Measurements from ENCODE around the gene TEX36. TPM values are rescaled to one million over a fixed set of nuclear protein-coding genes. Genes with fewer than 3 reads are reported as not detected.
"Not testable (repeated sequence)": the region's sequence is repeated elsewhere in the genome, so short reads cannot be mapped to it uniquely, and the experiment has no call there.

Gene TEX36
- total and polyA plus RNA-seq, 2 of the 13 experiments (the other 11 are each of a cell fraction or from before 2014, with no cell fraction given) = not detected

GRCh38 chr10:125698481-125698998 is 15.6 kb upstream of the TEX36 start:
- TF ChIP-seq ZNF225 (CRISPR knock-in tag; IDR thresholded peaks at IDR 0.05) = no peak
- no peak for TF ChIP-seq ZNF652 (CRISPR knock-in tag; IDR thresholded peaks at IDR 0.05; ENCODE audit: borderline replicate concordance, low read depth)
- TF ChIP-seq CHCHD3 (CRISPR knock-in tag; IDR thresholded peaks at IDR 0.05) = no peak
- no peak for TF ChIP-seq ZFYVE20 (CRISPR knock-in tag; IDR thresholded peaks at IDR 0.05; ENCODE audit: borderline replicate concordance, low read depth)
- TF ChIP-seq ZNF484 (CRISPR knock-in tag; IDR thresholded peaks at IDR 0.05; ENCODE audit: borderline replicate concordance, low read depth) = no peak
- no peak for TF ChIP-seq HCFC1 (IDR thresholded peaks at IDR 0.05; ENCODE audit: low read depth, low read length)
- no peak for TF ChIP-seq SYNCRIP (IDR thresholded peaks at IDR 0.05; ENCODE audit: insufficient read depth, low read depth, low read length)
- no peak for TF ChIP-seq WIZ (CRISPR knock-in tag; IDR thresholded peaks at IDR 0.05)
- TF ChIP-seq TRIM22 (IDR thresholded peaks at IDR 0.05) = no peak
- no peak for TF ChIP-seq AGO2 (optimal IDR thresholded peaks at IDR 0.05; ENCODE audit: low read depth, low read length)
- TF ChIP-seq ATM (IDR thresholded peaks at IDR 0.05; ENCODE audit: borderline replicate concordance) = no peak
- TF ChIP-seq RELA (CRISPR knock-in tag; IDR thresholded peaks at IDR 0.05) = no peak
- no peak for TF ChIP-seq CHD4 (IDR thresholded peaks at IDR 0.05; ENCODE audit: borderline replicate concordance, low read length)
- no peak for TF ChIP-seq KMT2B (CRISPR knock-in tag; IDR thresholded peaks at IDR 0.05)
- TF ChIP-seq ZNF784 (CRISPR knock-in tag; IDR thresholded peaks at IDR 0.05; ENCODE audit: borderline replicate concordance) = no peak
- TF ChIP-seq ZNF839 (CRISPR knock-in tag; IDR thresholded peaks at IDR 0.05; ENCODE audit: borderline replicate concordance) = no peak
- no peaks in the 10 kb centered on the region for H3K9me3 ChIP-seq (ENCODE audit: low read length)
- H3K27me3 ChIP-seq (ENCODE audit: control insufficient read depth in 1 of 2, insufficient read depth in 2 of 2, low read length in 2 of 2) = peaks cover 2 to 28% of the 10 kb centered on the region in 2 experiments; a peak in 4 of 5 replicates
- POLR2A ChIA-PET = no interaction called here
- no peaks in the 10 kb centered on the region for H3K79me2 ChIP-seq (ENCODE audit: insufficient read depth, low read length)
- H3K4me2 ChIP-seq (ENCODE audit: low read depth, low read length) = no peak overlapping the region
- no peak overlapping the region for H3K9ac ChIP-seq (ENCODE audit: insufficient read depth, low read depth, low read length)
- H3K27ac ChIP-seq (ENCODE audit: extremely low read length, insufficient read depth, low read length) = no peak overlapping the region
- H4K20me1 ChIP-seq (ENCODE audit: insufficient read depth, low read length) = no peaks in the 10 kb centered on the region
- in situ Hi-C loops (cut with HindIII; ENCODE audit: extremely low pct_ligation_motif_present, low pct_unique_long_range_greater_than_20kb) (no loop called here), intact Hi-C loops (cut with micrococcal nuclease; ENCODE audit: unreplicated experiment) (no loop called here)
- CTCF ChIA-PET (ENCODE audit: low intra/inter-chr PET ratio, low total read pairs) = no interaction called here
- ATAC-seq (peak; percentile 70), FAIRE-seq (no peak), DNase-seq (ENCODE audit: low spot score) (no peak)
- H3K4me3 ChIP-seq (replicated peaks in 1 of 3; ENCODE audit: insufficient read depth in 1 of 3, low read depth in 2 of 3, low read length in 3 of 3) = no peak overlapping the region
- H3K36me3 ChIP-seq (replicated peaks in 1 of 2; ENCODE audit: control insufficient read depth in 1 of 2, insufficient read depth in 2 of 2, low read length in 2 of 2) = no peaks in the 10 kb centered on the region
- no TSS peak for BruUV-seq (replicated peaks)
- H3K4me1 ChIP-seq (ENCODE audit: insufficient read depth, low read length) = no peaks in the 10 kb centered on the region
- 9% methylated on average over 4 of the region's 9 CpGs for WGBS (ENCODE audit: low lambda C conversion rate)
- H2AFZ ChIP-seq (ENCODE audit: low read length) = no peak overlapping the region

GRCh38 chr10:125696884-125697283 is 13.9 kb upstream of the TEX36 start:
- H3K4me3 ChIP-seq (replicated peaks in 1 of 3; ENCODE audit: insufficient read depth in 1 of 3, low read depth in 2 of 3, low read length in 3 of 3); ATAC-seq; in situ Hi-C loops (cut with HindIII; ENCODE audit: extremely low pct_ligation_motif_present, low pct_unique_long_range_greater_than_20kb); H3K9ac ChIP-seq (ENCODE audit: insufficient read depth, low read depth, low read length); intact Hi-C loops (cut with micrococcal nuclease; ENCODE audit: unreplicated experiment); POLR2A ChIA-PET; H4K20me1 ChIP-seq (ENCODE audit: insufficient read depth, low read length); H3K36me3 ChIP-seq (replicated peaks in 1 of 2; ENCODE audit: control insufficient read depth in 1 of 2, insufficient read depth in 2 of 2, low read length in 2 of 2); CTCF ChIA-PET (ENCODE audit: low intra/inter-chr PET ratio, low total read pairs); H3K4me2 ChIP-seq (ENCODE audit: low read depth, low read length); H2AFZ ChIP-seq (ENCODE audit: low read length); H3K4me1 ChIP-seq (ENCODE audit: insufficient read depth, low read length); DNase-seq (ENCODE audit: low spot score); BruUV-seq (replicated peaks); H3K27ac ChIP-seq (ENCODE audit: extremely low read length, insufficient read depth, low read length); H3K79me2 ChIP-seq (ENCODE audit: insufficient read depth, low read length); FAIRE-seq; H3K9me3 ChIP-seq (ENCODE audit: low read length): not testable (repeated sequence)
- H3K27me3 ChIP-seq (ENCODE audit: control insufficient read depth in 1 of 2, insufficient read depth in 2 of 2, low read length in 2 of 2) = peaks cover 2 to 37% of the 10 kb centered on the region in 2 experiments; a peak in 4 of 5 replicates
- WGBS (ENCODE audit: low lambda C conversion rate) = 3% methylated on average over 6 of the region's 6 CpGs

All from HepG2 (cell line).